ENCODE measurements around the gene CRYBB3. TPM values are rescaled to one million over a fixed set of nuclear protein-coding genes. Genes with fewer than 3 reads are reported as not detected.
A peak's percentile ranks its signal among the peaks of the same experiment; 100 is the strongest.

CRYBB3 gene
- total RNA-seq, 1 experiment from 2014 or later, result 0.64 TPM

DNA sequence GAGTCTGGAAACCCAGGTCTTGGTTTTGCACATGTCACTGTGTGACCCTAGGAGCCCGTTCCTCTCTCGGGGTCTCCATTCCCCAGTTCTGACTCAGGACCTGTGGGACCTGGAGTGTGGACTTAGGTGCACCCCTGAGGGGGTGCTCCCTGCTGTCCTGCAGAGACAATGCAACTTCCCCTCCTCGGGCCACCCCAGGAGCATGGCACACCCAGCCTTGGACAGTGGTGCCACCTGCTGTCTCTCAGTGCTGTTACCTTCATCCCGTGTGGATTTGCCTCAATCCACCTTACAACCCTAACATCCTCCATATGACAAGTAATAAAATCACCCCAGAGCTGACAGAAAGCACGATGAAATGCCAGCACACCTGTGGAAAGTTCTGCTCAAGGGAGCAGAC, 27.5 kb upstream of the CRYBB3 start:
- intact Hi-C loops (cut with micrococcal nuclease), result loop anchor here (1.0 kb wide), 2 partner anchors 61 to 91 kb away; no protein-coding TSS in a partner anchor
- ChIA-PET POLR2A (no interaction called here), RAD21 (ENCODE audit: low non-redundant PET in 1 of 2, low total read pairs in 2 of 2, uncharacterized antibody in 2 of 2, unreplicated experiment in 2 of 2) (no interaction called here), CTCF (interaction anchor here (1.0 to 2.6 kb wide), 4 partner anchors 61 to 122 kb away, joined by 3 to 14 read pairs (median 6); no protein-coding TSS in a partner anchor)
- H2AFZ ChIP-seq (ENCODE audit: low read depth, low read length, poor library complexity, severe bottlenecking), result no peak overlapping the region
- no peaks in the 10 kb centered on the region for H3K9me3 ChIP-seq (ENCODE audit: control insufficient read depth in 1 of 2, insufficient read depth in 1 of 2, low read depth in 1 of 2, low read length in 2 of 2)
- H3K4me3 ChIP-seq (replicated peaks in 1 of 2; ENCODE audit: low read depth in 1 of 2, low read length in 2 of 2), result no peak overlapping the region
- H3K9ac ChIP-seq (ENCODE audit: low read length), result no peak overlapping the region
- no peaks in the 10 kb centered on the region for H3K9me2 ChIP-seq (ENCODE audit: insufficient read depth)
- 0 out of 2 replicates have a peak, but pooled peaks cover 3% of the 10 kb centered on the region for H3K79me2 ChIP-seq (ENCODE audit: insufficient read depth, low read length)
- BruUV-seq (replicated peaks), result no TSS peak
- DNase-seq (ENCODE audit: low read depth, low spot score) (peak; percentile 8), ATAC-seq (peak; percentile 74)
- H3K36me3 ChIP-seq (ENCODE audit: control insufficient read depth in 1 of 2, insufficient read depth in 2 of 2, low read length in 2 of 2), result peaks cover 0 to 10% of the 10 kb centered on the region in 2 experiments; a peak in 3 of 4 replicates
- H3K4me2 ChIP-seq (ENCODE audit: low read length), result no peak overlapping the region
- H3K4me1 ChIP-seq (ENCODE audit: control insufficient read depth in 1 of 2, insufficient read depth in 2 of 2, low read length in 2 of 2), result peaks cover 26 to 27% of the 10 kb centered on the region in 2 experiments
- no peaks in the 10 kb centered on the region for H4K20me1 ChIP-seq (ENCODE audit: insufficient read depth)
- no peaks in the 10 kb centered on the region for H3K27me3 ChIP-seq (ENCODE audit: insufficient read depth, low read length)
- TF ChIP-seq EZH2 (IDR thresholded peaks at IDR 0.05) (no peak), CTCF (IDR thresholded peaks at IDR 0.05 in 2 of 3, conservative IDR thresholded peaks at IDR 0.05 in 1 of 3; ENCODE audit: borderline replicate concordance in 1 of 3, insufficient read depth in 1 of 3, low read depth in 2 of 3, low read length in 2 of 3) (peak; percentile 59 to 62 (median 59); a peak in 5 of 6 replicates), RAD21 (IDR thresholded peaks at IDR 0.05; ENCODE audit: low read depth) (peak; percentile 73), ZFX (IDR thresholded peaks at IDR 0.05) (no peak)
- H3K27ac ChIP-seq (ENCODE audit: low read depth, low read length), result no peak overlapping the region

DNA sequence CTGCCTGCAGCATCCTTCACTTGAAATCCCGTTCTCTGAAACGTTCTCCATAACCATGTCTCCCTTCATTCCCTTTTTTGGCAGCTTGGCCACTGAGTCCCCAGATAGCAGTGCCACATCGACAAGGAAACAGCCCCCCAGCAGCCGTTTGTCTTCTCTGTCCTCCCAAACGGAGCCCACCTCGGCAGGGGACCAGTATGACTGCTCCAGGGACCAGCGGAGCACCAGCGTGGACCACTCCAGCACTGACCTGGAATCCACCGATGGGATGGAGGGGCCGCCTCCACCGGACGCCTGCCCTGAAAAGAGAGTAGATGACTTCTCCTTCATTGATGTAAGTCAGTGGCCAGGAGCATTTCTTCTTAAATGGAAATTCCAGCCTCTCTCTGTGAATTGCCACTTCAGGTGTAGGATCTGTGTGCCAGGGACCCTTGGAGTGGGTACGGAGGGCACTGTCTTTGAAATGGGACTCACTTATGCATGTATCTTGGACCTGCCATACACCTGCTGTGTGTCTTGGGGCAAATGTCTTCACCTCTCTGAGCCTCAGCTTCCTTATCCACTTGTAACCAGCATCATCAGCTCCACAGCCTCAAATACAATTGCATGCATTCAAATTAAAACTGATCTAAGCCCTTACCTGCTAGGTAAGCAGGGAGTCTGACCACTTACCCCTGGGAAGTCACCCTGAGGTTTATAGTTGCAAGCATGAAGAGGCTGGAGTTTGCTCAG, 25.3 kb upstream of the CRYBB3 start:
- H3K9ac ChIP-seq (ENCODE audit: low read length), result no peak overlapping the region
- BruUV-seq (replicated peaks), result no TSS peak
- no peaks in the 10 kb centered on the region for H3K9me3 ChIP-seq (ENCODE audit: control insufficient read depth in 1 of 2, insufficient read depth in 1 of 2, low read depth in 1 of 2, low read length in 2 of 2)
- ChIA-PET CTCF (interaction anchor here (1.0 kb wide), 1 partner anchor 63 kb away, joined by 4 read pairs; no protein-coding TSS in a partner anchor), POLR2A (no interaction called here), RAD21 (ENCODE audit: low non-redundant PET in 1 of 2, low total read pairs in 2 of 2, uncharacterized antibody in 2 of 2, unreplicated experiment in 2 of 2) (no interaction called here)
- TF ChIP-seq CBX3 (IDR thresholded peaks at IDR 0.05; ENCODE audit: low read depth) (no peak), SIN3A (IDR thresholded peaks at IDR 0.05; ENCODE audit: low read depth) (no peak), SP1 (IDR thresholded peaks at IDR 0.05; ENCODE audit: low read depth) (no peak)
- intact Hi-C loops (cut with micrococcal nuclease), result no loop called here
- H3K27ac ChIP-seq (ENCODE audit: low read depth, low read length), result no peak overlapping the region
- H2AFZ ChIP-seq (ENCODE audit: low read depth, low read length, poor library complexity, severe bottlenecking), result no peak overlapping the region
- no peak overlapping the region for H3K4me3 ChIP-seq (replicated peaks in 1 of 2; ENCODE audit: low read depth in 1 of 2, low read length in 2 of 2)
- ATAC-seq (no peak), DNase-seq (ENCODE audit: low read depth, low spot score) (no peak)
- H3K36me3 ChIP-seq (ENCODE audit: control insufficient read depth in 1 of 2, insufficient read depth in 2 of 2, low read length in 2 of 2), result peaks cover 0 to 12% of the 10 kb centered on the region in 2 experiments; a peak in 3 of 4 replicates
- H3K9me2 ChIP-seq (ENCODE audit: insufficient read depth), result no peaks in the 10 kb centered on the region
- no peaks in the 10 kb centered on the region for H3K27me3 ChIP-seq (ENCODE audit: insufficient read depth, low read length)
- H3K4me2 ChIP-seq (ENCODE audit: low read length), result no peak overlapping the region
- H3K79me2 ChIP-seq (ENCODE audit: insufficient read depth, low read length), result no peaks in the 10 kb centered on the region
- peaks cover 5% of the 10 kb centered on the region in 2 experiments for H3K4me1 ChIP-seq (ENCODE audit: control insufficient read depth in 1 of 2, insufficient read depth in 2 of 2, low read length in 2 of 2)
- H4K20me1 ChIP-seq (ENCODE audit: insufficient read depth), result no peaks in the 10 kb centered on the region

Measured in HCT116 (cell line).